PC-9 (cell line): ENCODE results near the gene MTMR3.
"Not testable (repeated sequence)": the region's sequence is repeated elsewhere in the genome, so short reads cannot be mapped to it uniquely, and the experiment has no call there.

ENCODE experiments used
- CTCF ChIP-seq: fragments of 200-600 bp; sonication (generic); conservative IDR thresholded peaks from 2 replicates; pipeline ENCODE4 v1.6.1; 2017; ENCODE audit warnings: mixed run types, antibody characterized with exemption, mild to moderate bottlenecking, moderate library complexity
- EZH2 ChIP-seq: fragments of 200-600 bp; sonication (generic); IDR thresholded peaks from 2 replicates; pipeline ENCODE4 v1.8.0; 2017; ENCODE audit warnings: antibody characterized with exemption, low read depth

GRCh38 chr22:29859030-29859429 is 23.9 kb upstream of the MTMR3 start:
- TF ChIP-seq CTCF, EZH2: not testable (repeated sequence)
